ENCODE measurements around the gene CLBA1. TPM values are rescaled to one million over a fixed set of nuclear protein-coding genes. Genes with fewer than 3 reads are reported as not detected.
A peak's percentile ranks its signal among the peaks of the same experiment; 100 is the strongest.

The CLBA1 gene
- total RNA-seq, 2 experiments from 2014 or later, result 1.2 TPM

DNA sequence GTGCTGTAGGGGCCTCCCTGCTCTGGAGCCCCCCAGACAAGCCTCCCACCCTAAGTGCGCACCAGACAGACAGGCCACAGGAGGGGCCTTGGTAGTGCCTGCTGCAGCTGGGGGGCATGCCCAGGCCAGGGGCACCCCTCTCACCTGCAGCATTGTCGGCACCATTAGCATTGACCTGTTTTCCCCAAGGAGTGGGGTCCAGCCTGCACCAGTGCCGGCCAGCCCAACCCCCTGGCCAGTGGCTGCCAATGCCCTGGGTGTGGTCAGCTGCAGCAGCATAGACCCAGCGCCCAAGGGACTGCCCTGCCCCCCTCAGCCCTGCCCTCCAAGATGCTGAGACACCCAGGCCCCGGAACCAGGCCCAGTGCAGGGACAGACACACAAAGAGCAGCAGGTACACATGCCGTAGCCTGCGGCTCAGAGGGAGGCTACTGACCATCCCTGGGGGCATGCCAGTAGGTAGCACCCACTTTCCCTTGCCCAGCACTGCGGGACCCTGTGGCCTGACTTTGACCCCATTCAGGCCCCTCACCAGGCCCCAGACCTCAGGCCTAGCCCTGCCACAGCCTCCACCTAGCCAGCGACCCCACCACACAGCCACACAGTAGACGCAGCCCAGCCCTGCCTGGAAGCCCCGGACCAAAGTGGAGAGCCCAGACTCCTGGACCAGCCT lies 8.4 kb upstream of the CLBA1 start:
- ATAC-seq (ENCODE audit: low read depth), result no peak

DNA sequence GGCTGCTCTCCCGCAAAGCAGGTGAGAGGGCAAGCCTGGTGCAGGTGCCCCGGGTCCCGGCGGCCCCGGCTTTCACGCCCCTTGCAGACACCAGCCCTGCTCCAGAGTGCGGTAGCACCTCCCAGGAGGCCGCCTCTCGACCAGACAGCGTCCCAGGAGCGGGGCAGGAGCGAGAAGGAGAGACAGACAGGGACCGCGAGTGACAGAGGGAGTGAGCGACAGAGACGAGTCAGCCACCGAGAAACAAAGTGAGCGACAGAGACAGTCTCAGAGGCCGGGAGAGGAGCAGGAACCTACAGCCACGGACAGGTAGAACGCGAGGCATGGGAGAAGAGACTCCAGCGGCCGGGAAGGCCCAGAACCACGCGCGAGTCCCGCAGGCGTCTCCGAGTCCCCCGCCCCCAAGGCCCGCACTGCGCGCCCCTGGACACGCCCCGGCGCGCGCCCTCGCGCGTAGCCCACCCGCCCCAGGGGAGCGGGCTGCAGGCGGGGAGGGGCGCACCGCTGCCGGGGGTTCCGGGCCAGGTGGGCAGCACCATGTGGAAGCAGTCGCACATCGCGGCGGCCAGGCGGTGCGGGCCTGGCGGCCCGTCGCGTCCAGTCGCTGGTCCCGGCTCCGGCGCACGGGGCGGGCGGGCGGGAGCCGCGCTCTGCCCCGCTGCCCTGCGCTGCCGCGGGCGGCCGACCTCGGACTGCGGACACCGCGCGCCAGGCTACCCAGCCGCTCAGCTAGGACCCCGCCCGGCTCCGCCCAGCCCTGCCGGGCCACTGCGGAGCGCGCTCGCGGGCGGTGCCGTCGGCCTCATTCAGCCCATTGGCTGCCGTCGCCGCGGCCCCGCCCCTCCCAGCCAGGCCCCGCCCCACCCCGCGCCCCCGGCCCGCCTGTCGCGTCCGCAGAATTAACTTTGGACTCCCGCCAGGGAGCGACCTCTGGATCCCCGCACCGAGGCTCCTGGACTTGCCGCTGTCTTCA lies 7.6 kb upstream of the CLBA1 start, which contains the start of gene AHNAK2:
TSS of gene AHNAK2 (minus strand) at position 694 of the 973 bp plus-strand sequence. CDS start at position 557, 137 bp downstream.
- H3K4me1 Mint-ChIP-seq, result peaks cover 11% of the 10 kb centered on the region
- H3K36me3 Mint-ChIP-seq, result no peaks in the 10 kb centered on the region
- DNase-seq (peak; percentile 65), ATAC-seq (ENCODE audit: low read depth) (peak; percentile 59)
- peak within 1 kb of the TSS; percentile 77 for H3K4me3 Mint-ChIP-seq
- no peaks in the 10 kb centered on the region for H3K9me3 Mint-ChIP-seq
- peaks cover 30% of the 10 kb centered on the region for H3K27me3 Mint-ChIP-seq
- no peak within 1 kb of the TSS for H3K27ac Mint-ChIP-seq
- POLR2A ChIA-PET, result no interaction called here

More for the DNA sequence above, 8.4 kb upstream of the CLBA1 start:
- DNase-seq, result peak; percentile 34
- Mint-ChIP-seq H3K27ac (no peak overlapping the region), H3K4me1 (peaks cover 11% of the 10 kb centered on the region), H3K36me3 (no peaks in the 10 kb centered on the region), H3K27me3 (peaks cover 30% of the 10 kb centered on the region), H3K4me3 (peak overlapping the region; percentile 44), H3K9me3 (no peaks in the 10 kb centered on the region)
- POLR2A ChIA-PET, result interaction anchor here (0.6 to 1.2 kb wide), 2 partner anchors 41 to 68 kb away, joined by 3 read pairs; no protein-coding TSS in a partner anchor

DNA sequence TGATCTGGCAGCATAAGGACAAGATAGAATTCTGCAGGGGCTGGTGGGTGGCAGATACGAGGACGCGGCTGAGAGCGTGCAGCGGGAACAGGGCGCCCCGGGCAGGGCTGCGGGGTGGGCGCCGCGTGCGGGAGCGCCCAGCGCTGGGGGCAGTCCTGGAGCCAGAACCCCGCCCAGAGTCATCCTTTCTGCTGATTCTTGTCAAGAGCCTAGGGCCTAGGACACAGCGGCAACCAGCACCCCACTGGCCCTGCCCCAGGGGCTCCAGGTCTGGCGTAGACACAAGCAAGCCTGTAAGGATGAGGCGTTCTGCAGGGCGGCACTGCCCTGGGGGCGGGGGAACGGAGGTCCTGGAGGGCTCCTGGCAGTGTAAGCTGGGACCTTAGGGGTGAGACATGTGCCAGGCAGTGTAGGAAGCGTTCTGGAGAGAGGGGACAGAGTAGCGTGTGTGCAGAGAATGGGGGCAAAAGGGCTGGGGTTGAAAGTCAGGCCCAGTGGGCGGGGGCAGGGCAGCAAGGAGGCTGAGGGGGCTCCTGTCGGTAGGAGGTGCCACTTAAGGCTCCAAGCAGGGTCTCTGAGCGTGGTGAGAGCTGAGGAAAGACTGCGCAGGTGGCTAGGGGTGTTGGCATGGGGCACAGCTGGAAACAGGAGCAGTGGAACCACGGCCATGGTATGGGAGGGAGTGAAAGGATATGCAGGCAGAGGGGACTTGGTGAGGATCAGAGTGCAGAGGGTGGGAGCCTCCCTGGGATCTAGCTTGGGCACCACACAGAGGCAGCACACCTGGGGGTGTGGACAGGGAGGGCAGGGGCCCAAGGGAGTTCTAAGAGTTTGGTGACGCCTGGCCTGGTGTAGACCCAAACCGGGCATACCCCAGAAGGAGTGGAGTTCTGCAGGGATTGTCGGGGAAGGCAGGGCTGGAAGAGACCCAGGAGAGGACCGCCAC lies 6.6 kb upstream of the CLBA1 start:
- no peaks in the 10 kb centered on the region for H3K36me3 Mint-ChIP-seq

GRCh38 chr14:104979758-104980610 lies 5.6 kb upstream of the CLBA1 start:
- POLR2A ChIA-PET, result no interaction called here
- Mint-ChIP-seq H3K9me3 (no peaks in the 10 kb centered on the region), H3K36me3 (no peaks in the 10 kb centered on the region), H3K4me1 (peaks cover 11% of the 10 kb centered on the region), H3K27me3 (peaks cover 30% of the 10 kb centered on the region), H3K4me3 (no peak overlapping the region), H3K27ac (no peak overlapping the region)
- ATAC-seq (ENCODE audit: low read depth), result no peak
- no peak for DNase-seq

More for the DNA sequence above, 6.6 kb upstream of the CLBA1 start:
- POLR2A ChIA-PET, result no interaction called here
- DNase-seq (peak; percentile 31), ATAC-seq (ENCODE audit: low read depth) (no peak)
- peak overlapping the region; percentile 25 for H3K4me3 Mint-ChIP-seq
- no peaks in the 10 kb centered on the region for H3K9me3 Mint-ChIP-seq
- peaks cover 30% of the 10 kb centered on the region for H3K27me3 Mint-ChIP-seq
- no peak overlapping the region for H3K27ac Mint-ChIP-seq
- H3K4me1 Mint-ChIP-seq, result peaks cover 11% of the 10 kb centered on the region

- no peaks in the 10 kb centered on the region for H3K9me3 Mint-ChIP-seq
- no peak for DNase-seq
- H3K4me3 Mint-ChIP-seq, result no peak overlapping the region
- peaks cover 9% of the 10 kb centered on the region for H3K4me1 Mint-ChIP-seq
- no peak for ATAC-seq (ENCODE audit: low read depth)
- peaks cover 30% of the 10 kb centered on the region for H3K27me3 Mint-ChIP-seq
- H3K27ac Mint-ChIP-seq, result no peak overlapping the region
- H3K36me3 Mint-ChIP-seq, result no peaks in the 10 kb centered on the region
- POLR2A ChIA-PET, result interaction anchor here (1.3 kb wide), 1 partner anchor 40 kb away, joined by 4 read pairs; the partner anchor contains the start of gene CDCA4
These were observed 4.7 kb upstream of the CLBA1 start for GRCh38 chr14:104980611-104981531.

DNA sequence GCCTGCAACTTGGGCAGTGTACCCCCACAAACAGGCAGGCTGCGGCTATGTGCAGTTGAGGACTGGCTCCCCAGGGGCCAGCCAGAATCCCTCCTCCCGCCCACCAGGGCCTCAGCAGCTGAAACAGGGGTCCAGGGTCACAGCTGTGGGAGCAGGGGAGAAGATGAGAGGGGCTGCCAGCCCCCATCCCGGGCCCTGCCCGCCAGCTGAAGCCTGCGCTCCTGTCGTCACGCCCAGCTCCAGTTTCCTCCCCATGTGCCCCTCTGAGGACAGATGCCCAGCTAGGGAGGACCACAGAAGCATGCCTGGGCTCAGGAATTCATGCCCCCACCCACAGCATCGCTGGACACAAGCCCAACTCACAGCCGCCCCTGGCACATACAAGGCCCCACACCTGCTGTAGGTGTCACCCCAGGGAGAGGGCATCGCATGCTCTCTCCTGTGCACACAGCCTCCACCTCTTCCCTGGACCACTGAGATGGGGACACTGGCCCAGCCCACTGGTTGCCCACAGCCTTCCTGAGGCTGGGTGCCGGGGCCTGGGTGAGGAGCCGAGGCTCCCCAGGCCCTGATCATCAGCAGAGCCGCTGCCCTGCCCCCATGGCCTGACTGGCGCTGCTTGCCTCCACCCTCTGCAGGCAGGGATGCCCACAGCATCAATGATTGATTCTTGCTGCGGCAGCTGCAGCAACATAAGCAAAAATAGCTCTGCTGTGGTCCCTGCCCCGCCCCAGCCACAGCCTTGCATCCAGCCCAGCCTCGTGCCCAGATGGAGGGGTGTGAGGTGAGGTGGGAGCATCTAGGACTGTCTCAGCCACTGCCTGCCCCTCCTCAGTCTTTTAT lies 3.7 kb upstream of the CLBA1 start:
- Mint-ChIP-seq H3K27ac (no peak overlapping the region), H3K9me3 (no peaks in the 10 kb centered on the region), H3K27me3 (peaks cover 24% of the 10 kb centered on the region), H3K36me3 (no peaks in the 10 kb centered on the region), H3K4me3 (no peak overlapping the region), H3K4me1 (peaks cover 6% of the 10 kb centered on the region)
- DNase-seq (no peak), ATAC-seq (ENCODE audit: low read depth) (no peak)
- POLR2A ChIA-PET, result interaction anchor here (1.3 kb wide), 1 partner anchor 39 kb away, joined by 4 read pairs; the partner anchor contains the start of gene CDCA4

DNA sequence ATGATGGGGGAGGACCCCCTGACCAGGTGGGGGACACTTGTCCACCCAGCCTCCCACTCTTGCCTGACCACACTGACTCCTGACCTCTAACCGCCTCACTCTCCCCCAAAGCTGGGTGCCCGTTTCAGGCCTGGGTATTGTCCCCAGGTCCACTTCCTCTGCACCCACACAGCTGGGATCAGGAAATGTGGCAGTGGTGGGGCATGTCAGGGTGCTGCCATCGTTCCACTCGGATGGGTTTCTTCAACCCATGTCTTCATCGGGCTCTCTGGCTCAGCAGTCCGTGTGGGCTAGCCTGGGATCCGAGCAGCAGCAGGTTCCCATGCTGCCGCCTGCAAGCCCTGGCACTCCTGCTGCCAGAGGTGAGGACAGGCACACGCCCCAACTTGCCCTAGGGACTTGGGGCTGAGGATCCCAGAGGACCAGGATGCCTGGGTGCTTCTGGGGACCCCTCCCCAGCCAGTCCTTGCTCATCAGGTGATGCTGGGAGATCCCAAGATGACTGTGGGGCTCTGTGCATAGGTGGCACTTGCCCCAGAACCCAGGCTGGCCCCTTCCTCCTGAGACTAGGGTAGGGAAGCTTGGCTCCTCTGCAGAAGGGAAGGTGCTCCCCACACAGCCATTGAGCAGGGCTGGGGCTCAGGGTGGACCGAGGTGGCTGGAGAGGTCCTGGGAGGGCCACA lies 2.9 kb upstream of the CLBA1 start:
- H3K4me1 Mint-ChIP-seq, result peaks cover 6% of the 10 kb centered on the region
- POLR2A ChIA-PET, result no interaction called here
- DNase-seq, result no peak
- no peak overlapping the region for H3K27ac Mint-ChIP-seq
- no peak overlapping the region for H3K4me3 Mint-ChIP-seq
- no peaks in the 10 kb centered on the region for H3K36me3 Mint-ChIP-seq
- no peak for ATAC-seq (ENCODE audit: low read depth)
- H3K27me3 Mint-ChIP-seq, result peaks cover 18% of the 10 kb centered on the region
- H3K9me3 Mint-ChIP-seq, result no peaks in the 10 kb centered on the region

GRCh38 chr14:104983231-104983721 lies 2.3 kb upstream of the CLBA1 start:
- ATAC-seq (ENCODE audit: low read depth) (no peak), DNase-seq (no peak)
- Mint-ChIP-seq H3K27me3 (peaks cover 16% of the 10 kb centered on the region), H3K9me3 (no peaks in the 10 kb centered on the region), H3K4me3 (no peak overlapping the region), H3K36me3 (no peaks in the 10 kb centered on the region), H3K4me1 (peaks cover 5% of the 10 kb centered on the region), H3K27ac (no peak overlapping the region)
- POLR2A ChIA-PET, result interaction anchor here (2.7 kb wide), 1 partner anchor 37 kb away, joined by 19 read pairs; the partner anchor contains the start of gene CDCA4

GRCh38 chr14:104984056-104984894 lies 1.3 kb upstream of the CLBA1 start:
- ATAC-seq (ENCODE audit: low read depth) (no peak), DNase-seq (no peak)
- peak overlapping the region; percentile 82 for H3K27ac Mint-ChIP-seq
- peaks cover 8% of the 10 kb centered on the region for H3K27me3 Mint-ChIP-seq
- POLR2A ChIA-PET, result interaction anchor here (0.5 to 2.7 kb wide), 4 partner anchors 36 to 81 kb away, joined by 3 to 19 read pairs (median 8); partner anchors contain the start of genes CDCA4 and GPR132
- H3K4me3 Mint-ChIP-seq, result peak overlapping the region; percentile 63
- no peaks in the 10 kb centered on the region for H3K36me3 Mint-ChIP-seq
- no peaks in the 10 kb centered on the region for H3K9me3 Mint-ChIP-seq
- peaks cover 3% of the 10 kb centered on the region for H3K4me1 Mint-ChIP-seq

Data from activated naive CD8-positive, alpha-beta T cell treated with anti-CD3 and anti-CD28 coated beads, Interleukin-2, amount 10 ng/mL, durations not matched to agents 7 days and 5 days (primary cell).